Measurements from ENCODE around the gene ZNF644. TPM values are rescaled to one million over a fixed set of nuclear protein-coding genes. Genes with fewer than 3 reads are reported as not detected.

Gene ZNF644
- total RNA-seq, 4 donors from 2014 or later = 38.2 to 79.3 (median 41.0) TPM

GRCh38 chr1:91014475-91014874, 7.4 kb downstream of the ZNF644 start:
- no peak for DNase-seq (ENCODE audit: low spot score in 2 of 2)
- no peaks in the 10 kb centered on the region for H3K36me3 ChIP-seq
- TF ChIP-seq POLR2AphosphoS5 (IDR thresholded peaks at IDR 0.05) = no peak
- no peak for TF ChIP-seq CTCF (IDR thresholded peaks at IDR 0.05)
- no peak for TF ChIP-seq POLR2A (IDR thresholded peaks at IDR 0.05)
- TF ChIP-seq EP300 (IDR thresholded peaks at IDR 0.05) = no peak
- no peaks in the 10 kb centered on the region for H3K9me3 ChIP-seq
- no peaks in the 10 kb centered on the region for H3K27me3 ChIP-seq
- H3K4me3 ChIP-seq = no peak overlapping the region
- no peak overlapping the region for H3K27ac ChIP-seq
- WGBS = 84% methylated on average over 1 of the region's 1 CpG
- peaks cover 38% of the 10 kb centered on the region for H3K4me1 ChIP-seq

GRCh38 chr1:91013302-91013701, 8.5 kb downstream of the ZNF644 start:
- no peak overlapping the region for H3K4me3 ChIP-seq
- no peaks in the 10 kb centered on the region for H3K27me3 ChIP-seq
- H3K4me1 ChIP-seq = peaks cover 30% of the 10 kb centered on the region
- no peaks in the 10 kb centered on the region for H3K36me3 ChIP-seq
- no peak overlapping the region for H3K27ac ChIP-seq
- DNase-seq (ENCODE audit: low spot score in 2 of 2) = no peak
- H3K9me3 ChIP-seq = no peaks in the 10 kb centered on the region
- TF ChIP-seq POLR2AphosphoS5 (IDR thresholded peaks at IDR 0.05) (no peak), EP300 (IDR thresholded peaks at IDR 0.05) (no peak), CTCF (IDR thresholded peaks at IDR 0.05) (no peak), POLR2A (IDR thresholded peaks at IDR 0.05) (no peak)
- WGBS = 93% methylated on average over 4 of the region's 4 CpGs

GRCh38 chr1:91012196-91012595, 9.6 kb downstream of the ZNF644 start:
- Histone ChIP-seq H3K27ac (no peak overlapping the region), H3K9me3 (no peaks in the 10 kb centered on the region), H3K36me3 (no peaks in the 10 kb centered on the region), H3K27me3 (no peaks in the 10 kb centered on the region), H3K4me1 (peaks cover 33% of the 10 kb centered on the region), H3K4me3 (no peak overlapping the region)
- DNase-seq (ENCODE audit: low spot score in 2 of 2) = no peak
- 66% methylated on average over 4 of the region's 4 CpGs for WGBS
- TF ChIP-seq CTCF (IDR thresholded peaks at IDR 0.05) (no peak), POLR2AphosphoS5 (IDR thresholded peaks at IDR 0.05) (no peak), POLR2A (IDR thresholded peaks at IDR 0.05) (no peak), EP300 (IDR thresholded peaks at IDR 0.05) (no peak)

GRCh38 chr1:91011726-91012125, 10.1 kb downstream of the ZNF644 start:
- WGBS = 20% methylated on average over 1 of the region's 1 CpG
- Histone ChIP-seq H3K4me3 (no peak overlapping the region), H3K27me3 (no peaks in the 10 kb centered on the region), H3K9me3 (no peaks in the 10 kb centered on the region), H3K36me3 (no peaks in the 10 kb centered on the region), H3K27ac (no peak overlapping the region), H3K4me1 (peaks cover 35% of the 10 kb centered on the region)
- TF ChIP-seq POLR2AphosphoS5 (IDR thresholded peaks at IDR 0.05) = no peak
- TF ChIP-seq EP300 (IDR thresholded peaks at IDR 0.05) = no peak
- no peak for TF ChIP-seq CTCF (IDR thresholded peaks at IDR 0.05)
- TF ChIP-seq POLR2A (IDR thresholded peaks at IDR 0.05) = no peak
- no peak for DNase-seq (ENCODE audit: low spot score in 2 of 2)

GRCh38 chr1:91007827-91008226, 14.0 kb downstream of the ZNF644 start:
- TF ChIP-seq EP300 (IDR thresholded peaks at IDR 0.05) = no peak
- TF ChIP-seq CTCF (IDR thresholded peaks at IDR 0.05) = no peak
- TF ChIP-seq POLR2A (IDR thresholded peaks at IDR 0.05) = no peak
- no peak for TF ChIP-seq POLR2AphosphoS5 (IDR thresholded peaks at IDR 0.05)
- DNase-seq (ENCODE audit: low spot score in 2 of 2) = no peak
- H3K4me3 ChIP-seq = no peak overlapping the region
- no peaks in the 10 kb centered on the region for H3K36me3 ChIP-seq
- H3K9me3 ChIP-seq = peaks cover 7% of the 10 kb centered on the region
- H3K4me1 ChIP-seq = peaks cover 27% of the 10 kb centered on the region
- no peaks in the 10 kb centered on the region for H3K27me3 ChIP-seq
- H3K27ac ChIP-seq = no peak overlapping the region

Measured in suprapubic skin (tissue), 4 donors.